Ramos (cell line): ENCODE results near the gene FSTL4.

Experiments
- in situ Hi-C: fragments of 300-500 bp; cut with MboI; formaldehyde crosslinking; loops from one replicate; pipeline ENCODE4 v1.14.3; 2022; ENCODE audit warnings: low sequenced_read_pairs; ENCODE audit not compliant: unreplicated experiment

Gene FSTL4

GRCh38 chr5:133359861-133360260 lies 252.5 kb downstream of the FSTL4 start:
- in situ Hi-C loops, result no loop called here

DNA sequence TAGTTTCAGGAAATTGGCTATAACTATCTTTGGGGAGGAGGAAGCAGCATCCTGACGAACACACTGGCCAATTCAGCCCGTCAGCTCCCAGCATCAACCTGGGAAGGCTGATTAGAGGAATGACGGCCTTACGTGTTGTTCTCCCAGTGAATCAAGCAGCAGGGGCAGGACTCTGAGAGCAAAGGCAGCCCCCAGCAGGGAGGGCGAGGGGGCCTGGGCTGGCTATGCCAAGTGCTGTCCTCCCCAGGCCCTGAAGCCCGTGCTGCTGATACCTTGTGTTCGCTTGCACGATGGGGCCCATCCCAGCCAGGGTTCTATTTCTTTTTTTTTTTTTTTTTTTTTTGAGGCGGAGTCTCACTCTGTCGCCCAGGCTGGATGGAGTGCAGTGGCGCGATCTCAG lies 254.1 kb downstream of the FSTL4 start:
- in situ Hi-C loops, result no loop called here

GRCh38 chr5:133357758-133358157 lies 254.6 kb downstream of the FSTL4 start:
- in situ Hi-C loops, result no loop called here

DNA sequence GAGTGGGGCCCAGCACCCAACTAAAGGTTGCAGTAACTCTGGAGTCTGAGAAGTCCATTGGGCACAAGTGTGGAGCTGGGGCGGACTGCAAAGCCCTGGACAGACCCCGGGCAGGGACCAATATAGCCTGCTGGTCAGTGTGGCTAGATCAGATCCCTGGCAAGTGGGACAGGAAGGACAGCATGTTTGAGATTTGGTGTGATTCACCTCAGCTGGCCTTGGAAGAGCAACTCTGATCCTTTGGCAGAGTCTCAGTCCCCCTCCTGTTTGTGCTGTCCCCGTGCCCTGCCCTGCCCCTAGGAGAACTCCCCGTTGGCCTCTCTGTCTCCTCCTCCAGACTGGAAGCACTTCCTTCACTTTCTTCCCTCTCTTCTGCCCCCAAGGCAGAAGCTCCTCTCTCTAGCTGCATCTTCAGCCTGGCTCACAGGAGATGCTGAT lies 255.3 kb downstream of the FSTL4 start:
- in situ Hi-C loops, result no loop called here

DNA sequence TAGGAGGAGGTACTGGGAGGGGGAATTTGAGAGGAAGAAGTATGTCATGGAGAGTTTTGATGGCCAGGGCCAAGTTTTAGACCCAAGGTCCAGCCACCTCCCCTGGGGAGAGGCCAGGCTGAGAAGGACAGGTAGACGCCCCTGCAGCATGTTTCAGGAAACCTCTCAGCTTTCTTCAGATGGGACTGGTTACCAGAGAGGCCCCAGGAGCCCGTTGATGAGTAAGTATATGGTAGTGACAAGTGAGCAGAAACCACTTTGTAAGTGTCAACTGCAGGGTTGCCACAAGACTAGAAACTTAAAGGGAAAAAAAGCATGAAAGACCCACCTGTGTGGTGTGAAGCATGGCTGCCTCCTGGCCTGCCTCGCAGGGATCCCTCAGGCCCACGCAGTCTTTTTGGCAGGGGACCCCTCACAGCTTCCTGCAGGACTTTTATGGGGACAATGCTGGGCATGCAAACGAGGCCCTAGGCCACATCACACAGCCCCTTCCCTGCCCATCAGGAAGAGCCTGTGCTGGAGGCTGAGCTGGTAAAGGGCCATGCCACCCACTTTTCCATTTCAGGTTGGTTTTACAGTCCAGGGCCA lies 255.9 kb downstream of the FSTL4 start:
- in situ Hi-C loops, result no loop called here

- in situ Hi-C loops, result no loop called here
These were observed 257.8 kb downstream of the FSTL4 start for GRCh38 chr5:133354323-133355185.

- in situ Hi-C loops, result no loop called here
These were observed 258.6 kb downstream of the FSTL4 start for GRCh38 chr5:133353741-133354140.

DNA sequence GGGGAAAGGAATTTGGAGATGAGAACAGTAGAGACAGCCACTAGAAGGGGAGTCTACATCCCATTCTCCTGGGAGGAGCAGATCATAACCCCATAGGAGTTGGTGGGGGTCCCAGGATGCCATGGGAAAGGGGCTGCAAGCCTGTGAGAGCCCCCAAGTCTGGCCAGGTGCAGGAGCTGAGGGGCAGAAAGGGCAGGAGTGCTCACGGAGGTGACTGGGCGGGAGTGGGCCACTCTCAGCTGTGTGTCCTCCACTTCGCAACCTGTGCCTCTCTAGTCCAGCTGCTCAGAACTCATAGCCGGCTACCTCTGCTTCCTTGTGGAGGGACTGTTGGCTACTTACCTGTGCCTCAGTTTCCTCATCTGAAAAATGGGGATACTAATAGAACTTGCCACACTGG lies 263.9 kb downstream of the FSTL4 start:
- in situ Hi-C loops, result no loop called here

- in situ Hi-C loops, result no loop called here
These were observed 265.3 kb downstream of the FSTL4 start for GRCh38 chr5:133347039-133347438.

DNA sequence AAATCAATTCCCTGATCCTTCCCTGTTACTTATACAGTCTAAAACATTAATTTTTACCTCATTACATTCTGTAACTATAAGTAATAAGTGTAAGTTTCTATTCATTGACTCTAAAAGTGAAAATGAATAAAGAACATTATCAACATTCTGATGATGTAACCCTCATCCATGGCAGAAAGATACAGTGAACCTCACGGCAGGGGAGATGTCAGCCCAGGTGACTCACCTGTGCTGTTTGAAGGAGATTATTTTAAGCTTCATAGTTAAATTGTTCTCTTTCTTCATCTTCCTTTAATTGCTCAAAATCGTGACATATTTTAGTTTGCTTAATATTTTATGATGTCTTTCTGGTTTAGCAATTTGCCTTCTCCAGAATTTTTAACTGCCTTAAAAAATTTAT lies 268.1 kb downstream of the FSTL4 start:
- in situ Hi-C loops, result no loop called here

- in situ Hi-C loops, result no loop called here
These were observed 269.1 kb downstream of the FSTL4 start for GRCh38 chr5:133343196-133343595.

DNA sequence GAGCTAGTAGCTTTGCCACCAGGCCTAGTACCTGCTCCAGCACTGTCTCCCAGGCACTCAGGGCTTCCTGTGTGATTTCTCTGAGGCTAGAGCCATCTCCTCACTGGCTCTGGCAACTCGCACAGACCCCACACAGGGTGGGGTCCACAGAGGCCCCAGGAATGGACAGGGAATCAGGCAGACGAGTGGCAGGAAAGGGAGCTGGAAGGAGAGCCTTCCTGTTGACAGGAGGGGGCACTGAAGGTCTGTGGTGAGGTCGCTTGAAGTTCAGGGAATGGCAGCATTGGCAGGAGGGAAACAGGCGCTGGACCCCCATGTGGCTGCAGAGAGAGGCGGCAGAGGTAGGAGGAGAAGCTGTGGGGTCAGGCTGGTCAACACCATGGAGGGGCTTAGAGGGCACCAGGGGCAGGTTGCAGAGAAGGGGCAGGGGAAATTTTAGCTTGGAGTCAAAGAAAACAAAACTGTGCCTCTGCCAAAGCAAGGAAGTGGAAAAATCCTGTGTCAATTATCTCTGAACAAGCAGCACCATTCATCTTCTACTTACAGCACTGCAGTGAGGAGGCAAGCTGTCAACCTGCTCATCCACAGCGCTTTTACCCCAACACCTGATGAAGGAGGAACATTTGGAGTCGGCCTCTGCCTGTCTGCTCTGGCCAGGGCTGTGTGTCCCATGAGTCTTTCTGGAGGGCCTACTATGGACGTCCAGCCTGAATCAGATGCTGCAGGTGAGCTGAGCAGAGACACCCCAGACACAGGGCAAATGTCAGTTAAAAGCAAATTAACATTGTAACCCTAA lies 270.2 kb downstream of the FSTL4 start:
- in situ Hi-C loops, result no loop called here

DNA sequence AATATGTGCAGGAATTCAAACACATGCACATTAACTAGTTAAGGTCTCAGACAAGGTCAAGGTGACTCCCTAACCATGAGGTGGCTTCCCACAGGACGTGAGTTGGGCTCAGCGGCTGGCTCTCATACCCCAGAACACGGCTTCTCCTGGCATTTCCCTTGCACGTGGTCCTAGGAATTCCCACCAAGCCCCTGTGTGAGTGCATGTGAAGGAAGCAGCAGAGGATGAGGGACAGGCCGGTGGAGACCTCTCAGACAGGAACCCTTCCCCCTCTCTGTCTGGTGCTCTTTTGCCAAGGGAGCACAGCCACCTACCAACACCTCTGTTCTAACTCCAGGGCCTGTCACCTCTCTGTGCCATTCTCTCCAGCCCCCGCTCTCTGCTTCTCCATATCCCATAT lies 271.0 kb downstream of the FSTL4 start:
- in situ Hi-C loops, result no loop called here

DNA sequence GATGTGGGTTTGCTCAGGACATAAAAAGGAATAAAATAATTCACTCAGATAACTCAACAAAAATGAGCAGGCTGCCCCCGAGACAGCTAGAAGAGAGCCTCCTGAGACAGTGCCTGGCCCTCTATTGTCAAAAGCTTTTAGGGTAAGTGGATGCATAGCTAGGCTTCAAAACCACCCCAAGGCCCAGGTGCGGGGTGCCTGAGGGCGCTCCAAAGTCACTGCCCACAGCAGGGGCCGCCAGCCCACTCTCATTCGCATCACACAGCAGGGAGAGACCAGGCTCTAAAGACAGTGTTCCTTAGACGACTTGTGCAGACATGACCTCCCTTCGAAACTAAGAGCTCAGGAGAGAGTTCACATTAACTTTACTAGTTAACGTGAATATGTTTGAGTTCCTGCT lies 271.5 kb downstream of the FSTL4 start:
- in situ Hi-C loops, result no loop called here

DNA sequence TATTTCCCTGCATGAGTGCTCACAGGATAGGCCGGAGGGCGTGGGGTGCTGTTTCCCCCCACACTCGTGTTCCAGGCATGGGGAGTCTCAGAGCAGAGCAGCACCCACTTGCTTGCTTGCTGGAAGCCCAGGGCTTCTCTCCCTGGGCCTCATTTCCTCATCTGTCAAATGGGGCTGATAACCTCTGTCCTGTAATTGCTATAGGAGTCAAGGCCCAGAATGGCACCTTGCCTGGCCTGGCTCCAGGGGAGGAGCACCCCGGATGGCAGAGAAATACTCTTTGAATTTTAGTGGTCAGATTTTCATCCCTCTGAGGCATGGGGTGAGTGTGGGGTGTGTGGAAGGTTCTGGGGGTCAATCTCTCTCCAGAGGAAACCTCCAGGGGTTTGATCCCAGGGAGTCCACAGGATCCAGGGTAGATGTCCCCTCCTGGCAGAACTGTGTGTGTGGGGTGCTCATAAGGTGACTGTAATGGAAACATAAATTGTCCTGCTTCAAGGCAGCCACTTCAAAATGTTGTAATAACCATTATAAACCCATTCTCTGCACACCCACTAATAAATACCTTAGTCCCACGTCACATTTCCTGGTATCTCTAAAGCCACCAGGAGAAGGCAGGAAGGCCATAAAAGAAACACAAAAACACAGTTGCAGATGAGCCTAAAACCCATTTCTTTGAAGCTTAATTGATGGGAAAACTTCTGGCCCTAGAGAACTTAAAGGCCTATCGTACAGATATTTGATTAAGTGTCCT lies 272.2 kb downstream of the FSTL4 start:
- in situ Hi-C loops, result no loop called here

DNA sequence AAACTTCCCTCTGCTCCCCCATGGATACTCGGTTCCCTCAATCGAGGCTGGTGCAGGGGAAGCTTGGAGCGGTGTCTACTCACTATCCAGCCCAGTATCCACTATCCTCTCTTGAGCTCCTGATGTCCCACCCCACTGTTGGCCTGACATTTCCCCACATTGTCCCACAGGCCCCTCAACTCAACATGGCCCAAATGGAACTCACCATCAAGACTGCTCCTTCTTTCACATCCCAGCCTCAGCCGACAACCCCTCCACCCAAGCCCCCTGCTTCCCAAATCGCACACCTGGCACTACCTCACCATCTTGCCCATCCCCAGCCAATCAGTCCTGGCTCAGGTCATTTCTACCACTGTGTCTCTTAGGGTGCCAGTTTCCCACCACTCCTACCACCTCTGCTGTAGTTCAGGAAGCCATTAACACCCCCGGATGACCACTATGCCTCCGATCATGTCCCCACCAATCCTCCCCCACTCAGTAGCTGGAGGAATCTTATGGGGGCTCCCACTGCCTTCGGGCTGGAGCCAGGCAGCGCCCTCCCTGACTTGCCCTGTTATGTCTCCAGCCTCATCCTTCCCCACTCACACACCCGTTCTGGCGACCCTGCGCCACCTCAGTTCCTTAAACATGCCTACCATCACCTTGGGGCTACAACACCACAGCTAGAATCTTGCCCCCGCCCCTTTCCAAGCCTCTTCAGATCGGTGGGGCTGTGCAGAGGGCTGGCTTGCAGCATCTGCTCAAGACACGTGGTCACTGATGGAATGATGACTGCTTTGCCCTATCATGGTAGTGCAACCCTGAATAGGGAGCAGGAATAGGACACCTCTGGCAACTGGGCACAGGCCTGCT lies 273.6 kb downstream of the FSTL4 start:
- in situ Hi-C loops, result no loop called here

GRCh38 chr5:133337795-133338445 lies 274.4 kb downstream of the FSTL4 start:
- in situ Hi-C loops, result no loop called here

GRCh38 chr5:133336969-133337410 lies 275.4 kb downstream of the FSTL4 start:
- in situ Hi-C loops, result no loop called here
